GM18873 (cell line): ENCODE results near the gene PTGIS.

Experiments used
- ATAC-seq: cut with Tn5 transposase; IDR thresholded peaks from one replicate; pipeline ENCODE4 v1.9.1; 2021; ENCODE audit warnings: mild to moderate bottlenecking, moderate library complexity, moderate number of reproducible peaks; ENCODE audit not compliant: unreplicated experiment, low FRiP score

The PTGIS gene

DNA sequence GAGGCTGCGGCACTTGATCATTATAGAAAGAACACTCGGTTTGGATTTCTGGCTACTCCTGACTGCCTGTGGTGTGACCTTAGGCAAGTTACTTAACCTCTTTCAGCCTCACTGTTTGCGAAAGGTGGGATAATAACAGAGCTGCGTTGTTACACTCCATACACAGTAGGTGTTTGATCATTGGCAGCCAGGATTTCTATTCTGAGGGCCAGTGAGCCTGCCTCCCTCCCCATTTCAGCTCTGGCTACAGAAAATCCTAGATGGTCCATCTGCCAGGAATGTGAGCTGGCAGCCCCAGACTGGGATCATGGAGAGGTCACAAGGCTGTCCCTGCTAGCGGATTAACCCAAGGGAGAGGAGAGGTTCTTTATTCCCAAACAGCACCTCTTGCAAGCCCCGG is 88.2 kb downstream of the PTGIS start:
- no peak for ATAC-seq

DNA sequence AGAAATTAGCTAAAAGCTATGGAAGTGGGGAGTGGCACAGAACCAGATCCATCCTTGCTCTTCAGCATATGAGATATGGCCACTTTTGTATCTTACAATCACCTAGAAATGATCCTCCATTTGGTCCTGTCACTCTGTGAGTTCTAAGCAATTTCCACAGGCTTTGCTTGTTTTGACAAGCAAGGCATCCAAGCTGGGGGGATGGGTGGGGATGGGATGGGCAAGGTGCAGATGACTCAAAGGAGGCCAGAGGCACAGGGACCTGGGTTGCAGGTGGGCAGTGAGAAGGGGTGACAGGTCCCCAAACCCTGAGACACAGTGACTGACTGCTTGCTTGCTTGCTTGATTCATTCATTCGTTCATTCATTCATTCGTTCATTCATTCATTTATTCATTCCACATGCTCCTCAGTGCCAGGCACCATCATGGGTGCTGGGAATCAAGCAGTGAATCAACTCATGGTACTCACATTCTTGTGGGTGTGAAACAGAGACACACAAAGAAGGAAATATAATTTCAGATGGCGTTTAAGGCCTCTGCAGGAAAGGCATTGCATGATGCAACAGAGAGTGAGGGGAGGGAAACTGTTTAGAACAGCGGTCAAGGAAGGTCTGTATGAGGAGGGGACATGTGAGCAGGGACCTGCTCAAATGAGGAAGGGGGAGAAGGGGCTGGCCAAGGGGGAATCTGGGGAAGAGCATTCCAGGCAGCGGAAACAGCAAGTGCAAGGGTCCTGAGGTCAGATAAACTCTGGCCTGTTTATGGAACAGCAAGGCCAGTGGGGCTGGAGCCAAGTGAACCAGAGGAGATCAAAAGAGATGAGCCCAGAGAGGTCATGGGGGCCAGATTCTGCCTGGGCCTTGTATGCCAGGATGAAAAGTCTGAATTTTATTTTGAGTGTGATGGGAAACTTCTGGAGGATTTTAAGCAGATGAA is 88.9 kb downstream of the PTGIS start:
- no peak for ATAC-seq

DNA sequence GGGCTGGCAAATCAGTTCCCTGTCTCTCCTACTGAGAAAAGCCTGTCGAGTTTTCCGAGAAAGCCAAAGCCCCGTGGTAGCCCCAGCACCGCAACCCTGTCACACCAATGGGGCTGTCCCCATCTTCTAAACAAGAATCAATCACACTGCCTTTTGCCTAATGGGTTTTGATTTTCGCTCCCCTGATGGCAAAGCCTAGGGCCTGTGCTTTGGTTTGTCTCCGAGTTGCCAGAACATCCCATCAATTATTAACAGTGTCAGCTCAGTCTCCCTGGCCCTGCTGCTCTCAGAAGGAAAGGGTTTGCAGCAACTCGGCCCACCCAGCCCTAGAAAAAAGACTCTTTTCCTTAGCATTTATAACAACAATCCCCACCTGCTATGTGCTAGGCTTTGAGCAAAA is 89.7 kb downstream of the PTGIS start:
- no peak for ATAC-seq

DNA sequence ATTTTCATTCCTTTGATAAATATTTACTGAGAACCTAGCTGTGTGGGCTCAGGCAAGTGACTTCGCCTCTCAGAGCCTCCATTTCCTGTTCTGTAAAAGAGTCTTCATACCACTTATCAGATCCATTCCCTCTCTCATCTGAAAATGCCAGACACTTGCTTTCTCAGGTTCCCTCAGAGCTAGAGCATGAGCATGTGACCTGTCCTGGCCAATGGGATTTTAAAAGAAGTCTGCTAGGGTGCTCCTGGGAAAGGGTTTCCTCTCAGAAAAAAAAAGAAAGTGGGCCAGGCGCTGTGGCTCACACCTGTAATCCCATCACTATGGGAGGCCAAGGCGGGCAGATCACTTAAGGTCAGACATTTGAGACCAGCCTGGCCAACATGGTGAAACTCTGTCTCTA is 90.7 kb downstream of the PTGIS start:
- no peak for ATAC-seq

DNA sequence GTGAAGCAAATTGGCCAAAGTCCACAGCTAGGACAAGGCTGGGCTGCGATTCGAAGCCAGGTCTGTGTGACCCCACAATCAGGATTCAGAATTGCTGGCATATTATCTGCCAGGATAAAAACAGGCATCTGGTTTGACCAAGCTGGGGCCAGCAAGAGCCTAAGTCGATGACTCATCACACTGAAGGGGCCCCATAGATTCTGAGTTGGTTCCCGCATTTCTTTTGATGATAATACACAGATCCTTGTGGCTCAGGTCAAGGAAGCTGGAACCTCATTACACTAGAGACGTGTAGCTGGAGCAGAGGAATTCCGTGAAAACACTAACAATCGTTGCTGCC is 92.0 kb downstream of the PTGIS start:
- ATAC-seq = no peak

DNA sequence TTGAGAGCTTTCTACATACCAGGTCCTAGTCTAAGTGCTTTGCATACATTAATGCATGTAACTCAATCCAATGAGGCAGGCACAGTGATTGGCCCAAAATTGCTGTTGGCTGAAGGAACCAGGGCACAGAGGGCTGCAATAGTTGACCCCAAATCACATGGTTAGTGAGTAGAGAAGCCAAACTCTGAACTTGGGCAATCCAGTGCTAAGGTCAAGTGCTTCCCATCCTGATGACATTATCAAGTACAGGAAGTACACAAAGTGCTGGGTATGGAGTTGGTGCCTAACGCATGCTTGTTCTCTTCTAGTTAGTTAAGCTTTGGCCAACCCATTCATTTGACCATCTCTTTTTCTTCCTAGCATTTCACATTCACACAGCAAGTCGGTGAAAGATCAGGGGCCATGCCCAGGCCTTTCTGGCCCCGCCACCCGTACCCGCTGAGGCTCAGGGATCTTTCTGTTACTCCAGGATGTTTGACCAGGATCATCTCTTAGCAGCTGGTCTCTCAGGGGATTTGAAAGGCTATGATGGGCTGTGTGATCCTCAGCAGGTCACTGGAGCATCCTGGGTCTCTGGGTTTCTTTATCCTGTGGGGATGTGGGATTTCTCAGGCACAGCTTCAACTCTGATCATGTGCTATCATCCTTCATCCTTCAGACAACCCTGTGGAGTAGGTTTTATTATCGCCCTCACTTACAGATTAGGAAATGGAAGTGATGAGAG is 92.5 kb downstream of the PTGIS start:
- no peak for ATAC-seq

DNA sequence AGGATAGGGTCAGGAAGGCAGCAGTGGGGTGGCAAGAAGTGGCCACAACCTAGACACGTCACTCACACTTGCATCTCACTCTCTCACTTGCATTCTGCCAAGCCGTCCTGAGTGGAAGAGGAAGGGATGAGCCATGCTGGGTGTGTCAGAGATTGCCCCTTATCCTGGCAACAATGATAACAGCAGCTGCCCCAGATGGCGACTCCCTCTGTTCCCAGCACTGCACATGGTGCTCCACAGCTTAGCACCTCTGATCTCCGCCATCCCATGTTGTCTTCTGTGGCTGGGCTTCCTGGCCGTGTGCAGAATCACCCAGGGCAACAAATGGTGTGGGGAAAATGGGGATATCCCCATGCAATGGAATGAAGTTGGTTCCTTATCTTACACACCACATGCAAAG is 96.5 kb downstream of the PTGIS start:
- ATAC-seq = no peak

DNA sequence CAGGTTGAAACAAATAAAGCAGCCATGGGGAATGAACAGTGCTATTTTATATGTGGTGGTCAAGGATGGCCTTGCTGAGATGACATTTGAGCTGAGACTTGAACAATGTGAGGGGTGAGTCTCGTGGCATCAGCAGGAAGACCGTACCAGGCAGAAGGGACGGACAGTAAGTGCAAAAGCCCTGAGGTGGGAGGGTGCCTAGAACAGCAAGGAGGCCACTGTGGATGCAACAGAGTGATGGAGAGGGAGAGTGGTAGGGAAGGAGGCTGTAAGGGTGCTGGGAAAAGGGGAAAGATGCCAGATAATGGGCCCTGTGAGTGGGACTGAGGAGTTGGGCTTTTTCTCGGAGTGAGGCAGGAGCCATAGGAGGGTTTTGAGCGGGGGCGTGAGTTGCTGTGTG is 97.0 kb downstream of the PTGIS start:
- ATAC-seq = no peak

DNA sequence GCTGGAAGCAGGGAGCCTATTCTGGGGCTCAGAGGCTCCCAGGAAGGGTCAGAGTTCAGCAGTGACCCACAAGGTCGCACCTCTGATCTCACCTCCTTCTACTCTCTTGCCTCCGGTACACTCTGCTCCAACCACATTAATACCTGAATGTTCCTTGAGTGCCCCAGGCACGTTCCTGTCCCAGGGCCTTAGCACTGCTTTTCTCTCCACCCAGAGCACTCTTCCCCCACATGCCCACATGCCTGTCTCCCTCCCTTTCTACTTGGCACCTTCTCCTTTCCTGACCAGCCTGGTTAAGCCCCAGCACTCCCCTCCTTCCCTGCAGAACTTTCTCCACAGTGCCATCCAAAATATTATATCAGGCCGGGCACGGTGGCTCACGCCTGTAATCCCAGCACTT is 98.9 kb downstream of the PTGIS start:
- ATAC-seq = no peak

DNA sequence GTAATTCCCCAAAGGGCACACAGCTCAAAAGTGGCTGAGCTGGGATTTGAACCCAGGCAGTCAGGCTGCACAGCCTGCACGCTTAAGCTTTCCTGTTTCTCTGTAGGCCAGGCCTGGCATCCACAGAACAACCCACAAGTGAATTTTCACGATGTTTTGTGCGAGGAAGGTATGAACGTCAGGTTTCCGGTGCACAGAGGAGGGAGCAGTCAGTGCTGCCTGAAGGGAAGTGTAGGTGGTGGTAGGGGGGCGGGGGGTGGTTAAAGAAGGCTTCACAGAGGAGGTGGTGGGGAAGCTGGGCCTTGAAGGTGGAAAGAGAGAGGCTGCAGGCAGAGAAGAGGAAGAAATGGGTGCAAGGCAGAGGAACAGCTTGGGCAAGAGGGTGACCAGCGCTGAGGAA is 99.5 kb downstream of the PTGIS start:
- ATAC-seq = no peak

DNA sequence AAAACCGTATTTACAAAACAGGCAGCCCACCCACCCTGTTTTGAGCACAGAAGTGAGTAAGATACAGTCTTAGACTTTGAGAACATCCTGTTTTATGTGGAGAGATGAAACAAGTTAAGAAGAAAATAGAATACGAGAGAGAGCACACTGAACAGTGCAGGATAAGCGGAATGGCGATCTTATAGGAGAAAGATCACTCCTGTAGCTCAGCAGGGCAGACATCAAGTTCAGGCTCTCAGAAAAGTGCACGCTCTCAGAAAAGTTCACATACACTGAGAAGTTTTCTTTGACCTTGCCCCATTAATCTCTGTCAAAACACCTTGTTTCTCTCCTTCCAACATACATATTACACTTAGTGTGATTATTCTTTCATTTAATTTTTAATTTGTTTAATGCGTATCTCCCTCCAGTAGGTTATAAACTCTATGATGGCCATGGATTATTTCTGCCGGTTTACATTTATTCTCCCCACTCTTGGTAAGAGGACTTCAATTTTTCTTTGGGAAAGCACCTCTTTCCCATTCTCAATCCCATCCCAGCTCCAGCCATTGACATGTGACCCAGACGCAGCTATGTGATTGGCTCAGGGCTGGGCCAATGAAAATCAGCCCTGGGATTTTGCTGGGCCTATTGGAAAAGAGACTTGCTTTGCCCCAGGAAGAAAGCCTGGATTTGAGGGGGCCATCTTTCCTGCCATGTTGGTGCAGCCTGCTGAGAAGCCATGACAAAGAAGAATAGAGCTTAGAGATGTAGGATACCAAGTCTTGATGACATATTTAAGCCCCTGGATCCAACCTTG is 101.6 kb downstream of the PTGIS start:
- no peak for ATAC-seq

DNA sequence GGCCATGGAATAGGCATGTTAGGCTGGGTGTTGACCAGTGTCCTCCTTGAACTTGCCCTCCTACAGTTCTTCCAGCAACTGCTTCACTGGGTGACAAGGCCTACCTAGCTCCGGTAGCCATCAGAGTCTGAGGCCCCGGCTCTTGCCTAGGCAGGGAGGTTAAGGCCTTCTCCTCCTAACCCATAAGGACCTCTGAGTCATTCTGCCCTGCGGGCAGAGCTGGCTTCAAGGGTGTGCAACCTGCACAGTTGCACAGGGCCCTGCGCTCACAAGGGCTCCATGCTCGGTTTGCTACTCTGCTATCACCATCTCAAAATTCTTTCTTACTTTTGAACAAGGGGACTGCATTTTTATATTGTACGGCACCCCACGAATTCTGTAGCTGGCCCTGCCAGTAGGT is 103.4 kb downstream of the PTGIS start:
- no peak for ATAC-seq

DNA sequence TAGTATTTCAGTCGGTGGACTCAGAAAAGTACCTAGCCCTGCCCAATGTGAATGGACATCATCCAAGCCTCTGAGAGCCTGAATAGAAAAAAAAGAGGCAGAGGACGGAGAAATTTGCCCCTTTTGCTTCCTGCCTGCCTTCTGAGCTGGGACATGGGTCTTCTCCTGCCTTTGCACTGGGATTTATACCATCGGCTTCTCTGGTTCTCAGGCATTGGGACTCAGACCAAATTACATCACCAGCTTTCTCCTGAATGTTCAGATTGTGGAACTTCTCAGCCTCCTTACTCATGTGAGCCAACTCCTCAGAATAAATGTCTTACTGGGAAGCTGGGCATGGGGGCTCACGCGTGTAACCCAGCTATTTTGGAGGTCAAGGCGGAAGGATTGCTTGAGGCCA is 105.3 kb downstream of the PTGIS start:
- no peak for ATAC-seq

DNA sequence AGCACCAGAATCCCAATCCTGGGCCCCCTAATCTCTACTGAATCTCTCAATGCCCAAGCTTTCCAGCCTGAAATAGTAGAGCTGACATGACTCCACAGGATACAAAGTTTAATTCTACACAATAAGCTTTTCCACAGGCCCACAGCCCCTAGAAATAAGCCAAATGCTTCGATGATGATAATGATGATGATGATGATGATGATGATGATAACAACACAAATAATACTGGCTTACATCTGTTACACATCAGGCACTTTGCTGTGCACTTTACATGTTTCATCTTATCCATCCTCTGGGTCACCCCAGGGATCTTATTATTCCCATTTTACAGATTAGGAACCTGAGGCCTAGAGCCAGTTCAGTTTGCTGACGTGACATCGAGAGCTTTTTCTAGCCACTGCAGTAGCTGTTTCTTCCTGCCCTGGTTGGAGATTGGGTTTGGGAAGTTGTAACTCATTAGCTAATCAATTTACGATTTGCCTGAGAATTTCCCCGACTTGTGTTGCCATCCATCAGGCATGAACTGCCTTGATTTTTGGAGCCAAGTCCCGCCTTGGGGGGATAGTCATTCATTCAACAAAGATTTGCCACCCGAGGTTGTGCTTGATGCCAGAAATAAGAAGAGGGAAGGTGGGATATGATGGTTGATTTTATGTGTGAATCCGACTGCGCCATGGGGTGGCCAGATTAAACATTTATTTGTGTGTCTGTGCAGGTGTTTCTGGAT is 105.9 kb downstream of the PTGIS start:
- ATAC-seq = no peak

DNA sequence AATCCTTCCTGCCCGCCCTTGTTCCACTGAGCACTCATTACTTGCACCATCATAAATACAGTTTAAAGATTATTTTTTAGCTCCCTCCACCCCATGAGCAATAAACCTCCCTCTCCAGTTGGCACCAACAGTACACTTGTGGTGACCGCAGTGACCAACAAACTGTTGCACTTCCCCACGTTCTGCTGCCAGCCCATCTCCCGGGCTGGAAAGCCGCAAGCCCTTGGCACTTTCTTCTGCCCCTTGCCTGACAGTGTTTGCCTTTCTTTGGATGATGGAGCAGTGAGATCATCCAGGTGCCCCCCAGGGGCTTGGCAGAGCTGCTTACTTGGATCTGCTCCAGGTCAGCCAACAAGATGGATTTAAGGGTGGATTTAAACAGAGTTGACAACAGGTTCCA is 107.0 kb downstream of the PTGIS start:
- ATAC-seq = no peak

DNA sequence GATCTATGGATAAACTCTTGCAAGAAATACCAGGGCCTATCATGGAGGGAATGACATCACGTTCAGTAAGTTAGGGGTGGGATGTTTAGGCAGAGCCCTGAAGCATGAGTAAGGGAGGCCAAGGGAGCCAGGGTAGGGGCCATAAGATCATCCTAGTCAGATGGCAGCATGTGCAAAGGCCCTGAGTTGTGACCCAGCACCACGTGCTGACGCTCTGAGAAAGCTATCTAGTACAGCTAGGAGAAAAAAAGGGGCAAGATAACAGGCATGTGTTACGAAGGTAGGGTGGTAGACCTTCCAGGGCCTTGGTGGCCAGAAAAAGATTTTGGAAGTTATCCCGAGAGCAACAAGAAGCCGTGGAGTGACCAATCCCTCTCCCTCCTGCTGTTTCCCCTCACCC is 107.8 kb downstream of the PTGIS start:
- no peak for ATAC-seq

DNA sequence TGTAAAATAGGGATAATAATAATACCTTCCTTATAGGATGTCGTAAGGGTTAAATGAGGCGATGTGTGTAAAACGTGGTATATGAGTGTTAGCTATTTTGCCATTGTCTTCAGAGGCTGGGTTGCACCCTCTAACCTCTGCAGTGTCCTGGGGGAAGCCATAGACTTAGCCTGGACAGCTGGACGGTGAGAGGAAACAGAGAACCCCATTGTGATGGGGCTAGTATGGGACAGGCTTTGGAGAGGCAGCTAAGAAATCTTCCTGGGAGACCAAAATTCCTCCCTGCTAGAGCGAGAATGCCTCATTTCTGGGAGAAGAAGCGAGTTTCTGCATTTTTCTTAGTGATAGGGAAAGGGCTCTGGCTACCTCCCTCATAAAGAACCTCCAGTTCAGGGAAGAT is 108.3 kb downstream of the PTGIS start:
- no peak for ATAC-seq

DNA sequence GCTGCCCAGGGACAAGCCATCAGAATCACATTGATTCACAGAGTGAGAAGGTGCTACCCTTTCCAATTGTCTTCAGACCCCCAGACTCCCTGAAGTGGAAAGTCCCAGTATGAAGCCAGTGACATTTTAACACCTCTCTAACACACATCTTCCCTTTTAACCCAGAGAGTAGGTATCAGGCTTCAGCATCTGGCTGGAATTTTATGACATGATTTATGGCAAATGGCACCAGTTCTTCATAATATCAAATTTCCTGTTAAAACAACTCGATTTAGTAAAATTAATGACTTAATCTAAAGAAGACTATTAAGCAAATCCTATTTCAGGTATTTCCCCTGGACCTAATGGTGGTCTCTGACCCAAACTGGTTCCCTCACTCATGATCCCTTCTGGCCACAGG is 110.5 kb downstream of the PTGIS start:
- ATAC-seq = no peak

DNA sequence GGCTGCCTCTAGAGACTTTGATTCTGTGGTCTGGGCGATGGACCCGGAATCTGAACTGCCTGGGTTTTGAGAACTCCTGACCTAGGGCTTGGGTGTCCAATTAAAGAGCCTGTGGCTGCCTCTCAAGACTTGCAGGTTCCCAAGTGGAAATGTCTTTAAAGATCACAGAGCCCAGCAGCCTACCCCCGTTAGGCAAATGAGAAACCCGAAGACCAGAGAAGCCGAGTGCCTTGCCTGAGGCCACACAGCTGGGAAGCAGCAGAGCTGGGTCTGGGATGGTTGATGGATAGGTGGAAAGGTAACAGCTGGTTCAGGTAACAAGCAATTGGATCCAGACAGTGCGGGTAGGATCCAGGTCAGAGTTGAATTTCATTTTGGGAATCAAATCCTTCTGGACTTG is 111.3 kb downstream of the PTGIS start:
- no peak for ATAC-seq

DNA sequence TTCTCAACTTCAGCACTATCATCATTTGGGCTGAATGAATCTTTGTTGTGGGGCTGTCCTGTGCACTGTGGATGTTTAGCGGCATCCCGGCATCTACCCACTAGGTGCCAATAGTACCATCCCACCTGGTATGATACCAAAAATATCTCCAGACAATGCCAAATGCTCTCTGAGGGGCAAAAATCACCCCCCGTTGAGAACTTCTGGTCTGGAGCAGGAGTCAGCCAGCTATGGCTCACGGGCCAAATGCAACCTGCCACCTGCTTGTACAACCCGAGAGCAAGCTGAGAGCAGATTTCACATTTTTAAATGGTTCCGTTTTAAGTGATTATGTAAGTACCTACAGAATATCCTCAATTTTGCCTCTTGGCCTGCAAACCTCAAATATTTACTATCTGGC is 112.2 kb downstream of the PTGIS start:
- no peak for ATAC-seq
